Islet precursor cell (in vitro differentiated cells): ENCODE measurements around the gene TAF12.
"Not testable (repeated sequence)": the region's sequence is repeated elsewhere in the genome, so short reads cannot be mapped to it uniquely, and the experiment has no call there.

ENCODE experiments used
- DNase-seq: peaks from one replicate; pipeline ENCODE4 v3.0.0-alpha.2; 2018

TAF12 gene

GRCh38 chr1:28644494-28644893 is 1.6 kb upstream of the TAF12 start:
- no peak for DNase-seq

GRCh38 chr1:28642056-28642846 is 616 bp downstream of the TAF12 start:
- no peak for DNase-seq

- peak; percentile 58 for DNase-seq
Measured at GRCh38 chr1:28640766-28641165, 2.1 kb downstream of the TAF12 start.

GRCh38 chr1:28632560-28632959 is 10.3 kb downstream of the TAF12 start:
- no peak for DNase-seq

GRCh38 chr1:28631713-28632112 is 11.2 kb downstream of the TAF12 start:
- DNase-seq = no peak

- no peak for DNase-seq
Measured at GRCh38 chr1:28613175-28613574, 29.7 kb downstream of the TAF12 start.

- DNase-seq = no peak
Measured at GRCh38 chr1:28606771-28607170, 36.1 kb downstream of the TAF12 start.

- no peak for DNase-seq
Measured at GRCh38 chr1:28604962-28605361, 37.9 kb downstream of the TAF12 start.

- DNase-seq = no peak
Measured at GRCh38 chr1:28604411-28604810, 38.5 kb downstream of the TAF12 start.

- DNase-seq = peak; percentile 66
Measured at GRCh38 chr1:28602536-28603439, 40.1 kb downstream of the TAF12 start.

- DNase-seq = peak; percentile 63
Measured at GRCh38 chr1:28601696-28602095, 41.2 kb downstream of the TAF12 start.

- not testable (repeated sequence) for DNase-seq
Measured at GRCh38 chr1:28596276-28596675, 46.6 kb downstream of the TAF12 start.

GRCh38 chr1:28595412-28596191 is 47.3 kb downstream of the TAF12 start:
- no peak for DNase-seq

- DNase-seq = peak; percentile 52
Measured at GRCh38 chr1:28594686-28595411, 48.0 kb downstream of the TAF12 start.

- DNase-seq = not testable (repeated sequence)
Measured at GRCh38 chr1:28593988-28594356, 48.9 kb downstream of the TAF12 start.

- DNase-seq = peak; percentile 56
Measured at GRCh38 chr1:28592321-28593071, 50.4 kb downstream of the TAF12 start.

GRCh38 chr1:28591708-28592320 is 51.1 kb downstream of the TAF12 start, which contains the start of gene RAB42:
TSS of gene RAB42 (plus strand) at chr1:28592265. CDS start at chr1:28592512, 247 bp downstream.
- peak; percentile 54 for DNase-seq

GRCh38 chr1:28586585-28587391 is 56.1 kb downstream of the TAF12 start:
- not testable (repeated sequence) for DNase-seq

- no peak for DNase-seq
Measured at GRCh38 chr1:28582248-28582615, 60.6 kb downstream of the TAF12 start.
